GM12891 (cell line): Measurements from ENCODE around the gene PBLD.

Experiments used
- POLR2A ChIP-seq: IDR thresholded peaks from 2 replicates; pipeline ENCODE4 v1.6.1; 2011; ENCODE audit warnings: low read depth, low read length, control low read depth
- POLR2AphosphoS5 ChIP-seq: IDR thresholded peaks from 2 replicates; pipeline ENCODE4 v1.6.1; 2011; ENCODE audit warnings: low read depth, low read length, control low read depth
- POU2F2 ChIP-seq: IDR thresholded peaks from 2 replicates; pipeline ENCODE4 v1.6.1; 2011; ENCODE audit warnings: low read depth, mild to moderate bottlenecking, control low read depth, low read length, moderate library complexity
- SPI1 ChIP-seq: IDR thresholded peaks from 2 replicates; pipeline ENCODE4 v1.6.1; 2011; ENCODE audit warnings: low read depth, low read length, control low read depth
- TAF1 ChIP-seq: IDR thresholded peaks from 2 replicates; pipeline ENCODE4 v1.6.1; 2011; ENCODE audit warnings: low read depth, low read length, control low read depth

- no peak for TF ChIP-seq POLR2A
- no peak for TF ChIP-seq POU2F2
- no peak for TF ChIP-seq POLR2AphosphoS5
- TF ChIP-seq TAF1: no peak
- TF ChIP-seq SPI1: no peak
Observed at GRCh38 chr10:68235111-68235510, 97.6 kb downstream of the PBLD start.
